Measurements from ENCODE around the gene MAP3K14.

DNA sequence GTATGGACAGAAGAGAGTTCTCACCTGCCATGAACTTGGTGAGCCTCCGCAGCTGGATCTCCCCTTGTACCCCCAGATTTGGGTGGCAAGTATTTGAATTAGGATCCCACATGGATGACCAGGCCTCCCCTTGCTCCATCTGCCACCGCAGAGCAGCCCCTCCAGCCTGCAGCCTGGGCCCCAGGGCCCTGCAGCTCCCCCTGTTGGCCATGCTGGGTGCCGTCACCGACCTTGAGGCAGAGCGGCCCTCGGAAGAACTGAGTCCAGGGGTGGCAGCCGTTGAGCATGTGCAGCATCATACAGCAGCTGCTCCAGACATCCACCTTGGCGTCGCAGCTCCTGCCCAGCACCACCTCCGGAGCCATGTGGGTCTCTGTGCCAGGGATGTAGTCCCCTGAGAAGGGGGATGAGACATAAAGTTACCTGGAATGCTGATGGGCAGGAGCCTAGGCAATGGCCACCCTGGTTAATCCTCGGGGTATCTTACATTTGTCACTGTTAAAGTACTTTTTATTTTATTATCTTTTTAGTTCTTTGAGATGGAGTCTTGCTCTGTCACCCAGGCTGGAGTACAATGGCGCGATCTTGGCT is 45.9 kb downstream of the MAP3K14 start:
- TF ChIP-seq POLR2A (IDR thresholded peaks at IDR 0.05), result no peak
- TF ChIP-seq, protein P1, sequence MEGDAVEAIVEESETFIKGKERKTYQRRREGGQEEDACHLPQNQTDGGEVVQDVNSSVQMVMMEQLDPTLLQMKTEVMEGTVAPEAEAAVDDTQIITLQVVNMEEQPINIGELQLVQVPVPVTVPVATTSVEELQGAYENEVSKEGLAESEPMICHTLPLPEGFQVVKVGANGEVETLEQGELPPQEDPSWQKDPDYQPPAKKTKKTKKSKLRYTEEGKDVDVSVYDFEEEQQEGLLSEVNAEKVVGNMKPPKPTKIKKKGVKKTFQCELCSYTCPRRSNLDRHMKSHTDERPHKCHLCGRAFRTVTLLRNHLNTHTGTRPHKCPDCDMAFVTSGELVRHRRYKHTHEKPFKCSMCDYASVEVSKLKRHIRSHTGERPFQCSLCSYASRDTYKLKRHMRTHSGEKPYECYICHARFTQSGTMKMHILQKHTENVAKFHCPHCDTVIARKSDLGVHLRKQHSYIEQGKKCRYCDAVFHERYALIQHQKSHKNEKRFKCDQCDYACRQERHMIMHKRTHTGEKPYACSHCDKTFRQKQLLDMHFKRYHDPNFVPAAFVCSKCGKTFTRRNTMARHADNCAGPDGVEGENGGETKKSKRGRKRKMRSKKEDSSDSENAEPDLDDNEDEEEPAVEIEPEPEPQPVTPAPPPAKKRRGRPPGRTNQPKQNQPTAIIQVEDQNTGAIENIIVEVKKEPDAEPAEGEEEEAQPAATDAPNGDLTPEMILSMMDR (IDR thresholded peaks at IDR 0.05), result peak; percentile 26 to 53 (median 46)

All from Peyer's patch (tissue), 4 donors.